T-helper 1 cell (primary cell): Measurements from ENCODE around the gene MPP3.
"Not testable (repeated sequence)": the region's sequence is repeated elsewhere in the genome, so short reads cannot be mapped to it uniquely, and the experiment has no call there.

ENCODE experiments used
- DNase-seq, 5 donors: peaks; one replicate each; pipeline ENCODE4 v3.0.0-alpha.2; 2012 to 2020

MPP3 gene

DNA sequence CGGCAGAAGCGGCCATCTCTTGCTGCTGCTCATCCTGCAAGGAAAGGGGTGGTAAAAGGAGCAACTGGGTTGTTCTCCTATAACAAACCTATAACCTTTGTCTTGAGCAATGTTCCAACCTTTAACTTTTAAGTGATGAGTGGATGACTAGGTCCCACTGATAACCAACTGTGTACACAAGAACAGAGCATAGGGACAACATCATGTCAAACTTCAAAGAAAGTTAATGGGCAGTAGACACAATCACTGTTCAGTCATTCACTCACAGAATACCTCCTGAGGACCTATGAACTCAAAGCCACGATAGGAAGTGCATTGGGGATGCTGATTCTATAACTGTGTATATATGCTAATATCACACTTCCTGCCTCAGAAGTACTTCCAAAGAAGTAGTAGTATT is 31.1 kb downstream of the MPP3 start:
- no peak for DNase-seq

DNA sequence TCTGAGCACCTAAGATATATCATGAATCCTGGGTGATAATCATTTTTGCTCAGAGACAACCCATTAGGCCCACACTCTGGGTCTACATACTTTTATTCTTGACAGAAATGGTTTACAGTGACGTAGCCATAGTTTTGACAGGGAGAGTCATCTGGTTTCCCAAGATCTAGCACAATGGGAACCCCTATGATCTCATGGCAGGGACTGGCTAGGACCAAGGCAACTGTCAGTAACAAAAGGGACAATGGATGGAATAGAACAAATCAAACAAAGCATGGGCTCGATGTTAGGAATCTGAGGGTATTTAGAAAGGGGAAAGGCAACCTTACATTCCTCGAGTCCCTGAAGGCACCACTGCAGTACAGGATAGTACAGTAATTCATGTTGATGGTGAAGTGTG is 32.2 kb downstream of the MPP3 start:
- DNase-seq, result no peak

DNA sequence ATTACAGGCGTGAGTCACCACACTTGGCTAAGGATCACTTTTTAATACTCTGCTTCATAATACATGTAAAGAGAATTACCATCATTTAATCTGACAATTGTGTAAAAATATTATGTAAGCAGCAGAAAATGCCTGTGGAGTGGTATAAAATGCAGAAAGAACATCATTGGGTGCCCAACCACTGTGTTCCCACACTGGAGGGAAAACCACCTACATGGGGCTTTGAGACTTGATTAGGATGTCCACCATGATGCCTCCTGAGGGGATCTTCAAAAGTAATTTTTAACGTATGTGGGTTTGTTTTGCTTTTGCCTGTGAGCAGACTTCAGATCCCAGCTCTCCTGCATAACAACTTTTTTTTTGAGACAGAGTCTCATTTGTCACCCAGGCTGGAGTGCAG is 33.9 kb downstream of the MPP3 start:
- no peak for DNase-seq

DNA sequence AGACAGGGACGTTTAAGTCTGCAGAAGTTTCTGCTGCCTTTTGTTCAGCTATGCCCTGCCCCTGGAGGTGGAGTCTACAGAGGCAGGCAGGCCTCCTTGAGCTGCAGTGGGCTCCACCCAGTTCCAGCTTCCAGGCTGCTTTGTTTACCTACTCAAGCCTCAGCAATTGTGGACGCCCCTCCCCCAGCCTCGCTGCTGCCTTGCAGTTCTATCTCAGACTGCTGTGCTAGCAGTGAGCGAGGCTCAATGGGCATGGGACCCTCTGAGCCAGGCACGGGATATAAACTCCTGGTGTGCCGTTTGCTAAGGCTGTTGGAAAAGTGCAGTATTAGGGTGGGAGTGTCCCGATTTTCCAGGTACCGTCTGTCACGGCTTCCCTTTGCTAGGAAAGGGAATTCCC is 34.9 kb downstream of the MPP3 start:
- not testable (repeated sequence) for DNase-seq

DNA sequence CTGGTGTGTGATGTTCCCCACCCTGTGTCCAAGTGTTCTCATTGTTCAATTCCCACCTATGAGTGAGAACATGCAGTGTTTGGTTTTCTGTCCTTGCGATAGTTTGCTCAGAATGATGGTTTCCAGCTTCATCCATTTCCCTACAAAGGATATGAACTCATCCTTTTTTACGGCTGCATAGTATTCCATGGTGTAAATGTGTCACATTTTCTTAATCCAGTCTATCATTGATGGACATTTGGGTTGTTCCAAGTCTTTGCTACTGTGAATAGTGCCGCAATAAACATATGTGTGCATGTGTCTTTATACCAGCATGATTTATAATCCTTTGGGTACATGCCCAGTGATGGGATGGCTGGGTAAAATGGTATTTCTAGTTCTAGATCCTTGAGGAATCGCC is 40.3 kb downstream of the MPP3 start:
- DNase-seq, result not testable (repeated sequence)

DNA sequence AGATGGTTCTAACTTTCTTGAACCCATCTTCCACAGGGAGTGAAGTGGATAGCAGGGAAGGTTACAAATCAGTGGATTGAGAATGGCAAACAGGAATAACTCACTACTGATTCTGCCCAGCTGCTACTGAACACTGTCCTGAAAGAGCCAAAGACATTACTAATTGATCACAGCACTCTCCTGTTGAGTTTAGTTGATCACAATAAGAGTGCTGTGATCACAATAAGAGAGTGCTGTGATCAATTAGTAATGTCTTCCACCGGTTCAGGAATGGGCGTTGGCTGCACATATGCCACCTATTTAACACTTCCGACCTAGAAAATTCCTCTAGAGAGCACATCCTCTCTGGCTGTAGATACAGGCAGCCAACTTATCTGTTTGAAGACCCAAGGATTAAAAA is 41.4 kb downstream of the MPP3 start:
- DNase-seq, result no peak

DNA sequence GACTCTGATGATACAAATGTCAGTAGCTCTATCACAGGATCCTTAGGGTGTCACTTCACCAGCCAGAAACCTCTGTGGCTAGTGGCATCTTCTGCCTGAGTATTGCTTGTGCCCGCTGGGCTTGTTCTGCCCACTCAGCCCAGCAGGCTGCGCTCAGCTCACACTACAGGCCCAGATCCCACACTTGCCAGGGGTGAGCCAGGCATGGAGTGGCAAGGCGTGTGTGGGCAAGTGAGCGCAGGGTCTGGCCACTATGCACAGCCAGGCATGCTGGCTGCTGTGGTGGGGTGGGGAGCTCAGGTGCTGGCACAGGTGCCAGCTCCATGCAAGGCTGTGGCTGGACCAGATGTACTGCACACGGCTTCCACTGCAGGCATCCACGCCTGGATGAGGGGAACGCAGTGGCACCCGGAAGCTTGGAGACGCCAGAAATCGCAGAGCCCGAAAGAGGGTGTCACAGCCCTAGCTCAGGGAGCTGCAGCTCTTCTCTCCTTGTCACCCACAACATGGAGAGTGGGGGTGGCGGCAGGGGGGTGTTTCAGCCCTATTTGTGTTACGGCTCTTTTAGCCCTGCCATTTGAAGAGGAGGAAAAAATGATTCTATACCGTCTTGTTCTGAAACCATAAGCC is 42.5 kb downstream of the MPP3 start:
- DNase-seq, result no peak

DNA sequence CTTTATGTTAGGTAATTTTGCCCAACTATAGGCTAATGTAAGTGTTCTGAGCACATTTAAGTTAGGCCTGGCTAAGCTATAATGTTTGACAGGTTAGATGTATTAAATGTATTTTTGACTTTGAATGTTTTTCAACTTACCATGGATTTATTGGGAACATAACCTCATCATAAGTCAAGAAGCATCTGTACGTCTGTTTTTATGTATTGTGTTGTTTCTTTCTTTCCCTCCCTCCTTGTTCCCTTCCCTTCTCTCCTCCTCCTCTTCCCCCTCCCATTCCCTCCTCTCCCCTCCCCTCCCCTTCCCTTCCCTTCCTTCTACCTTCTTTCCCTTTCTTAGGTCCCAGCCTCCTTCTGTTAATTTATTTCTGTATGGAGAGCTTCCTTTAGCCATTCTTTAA is 43.5 kb downstream of the MPP3 start:
- no peak for DNase-seq

DNA sequence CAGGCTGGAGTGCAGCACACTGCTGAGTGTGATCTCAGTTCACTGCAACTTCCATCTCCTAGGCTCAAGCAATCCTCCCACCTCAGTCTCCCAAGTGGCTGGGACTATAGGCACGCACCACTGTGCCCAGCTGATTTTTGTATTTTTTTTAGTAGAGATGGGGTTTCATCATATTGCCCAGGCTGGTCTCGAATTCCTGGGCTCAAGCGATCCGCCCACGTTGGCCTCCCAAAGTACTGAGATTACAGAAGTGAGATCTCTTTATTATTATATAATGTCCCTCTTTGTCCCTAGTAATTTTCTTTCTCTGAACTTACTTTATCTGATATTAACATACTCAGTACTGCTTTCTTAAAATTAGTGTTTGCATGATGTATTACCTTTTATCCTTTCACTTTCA is 44.4 kb downstream of the MPP3 start:
- no peak for DNase-seq

DNA sequence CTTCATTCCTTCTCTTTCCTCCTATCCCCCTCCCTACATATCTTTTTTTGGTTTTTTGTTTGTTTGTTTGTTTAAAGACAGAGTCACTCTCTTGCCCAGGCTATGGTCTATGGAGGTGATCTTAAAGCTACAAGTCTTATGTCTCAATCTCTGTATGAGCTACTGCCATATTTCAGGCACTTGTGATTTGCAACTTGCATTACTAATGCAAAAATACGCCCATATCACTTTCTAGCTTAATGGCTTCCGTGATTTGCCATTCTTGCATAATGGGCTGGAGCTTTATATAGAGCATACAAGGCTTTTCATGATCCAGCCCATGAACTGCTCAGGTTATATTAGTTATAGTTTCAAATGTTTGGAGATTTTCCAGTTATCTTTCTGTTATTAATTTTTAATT is 45.2 kb downstream of the MPP3 start:
- DNase-seq, result no peak

DNA sequence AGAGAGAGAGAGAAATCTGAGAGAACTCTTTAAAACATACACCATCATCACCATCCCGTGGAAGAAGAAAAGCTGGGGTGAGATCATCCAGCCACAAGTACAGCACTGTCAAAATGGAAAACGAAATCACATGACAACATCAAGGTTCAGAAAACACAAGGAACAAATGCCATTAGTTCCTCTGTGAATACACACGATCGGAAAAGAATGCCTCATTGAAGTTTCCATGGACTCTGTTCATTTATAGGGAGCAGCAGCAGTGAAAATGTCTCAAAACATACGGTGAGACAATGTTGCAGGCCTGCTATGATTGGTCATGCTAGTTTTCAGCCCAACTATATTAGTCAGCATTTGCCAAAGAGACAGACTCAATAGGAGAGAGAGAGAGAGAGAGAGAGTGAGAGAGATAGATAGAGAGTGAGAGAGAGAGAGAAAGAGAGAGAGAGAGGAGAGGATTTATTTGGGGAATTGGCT is 48.3 kb downstream of the MPP3 start:
- no peak for DNase-seq

DNA sequence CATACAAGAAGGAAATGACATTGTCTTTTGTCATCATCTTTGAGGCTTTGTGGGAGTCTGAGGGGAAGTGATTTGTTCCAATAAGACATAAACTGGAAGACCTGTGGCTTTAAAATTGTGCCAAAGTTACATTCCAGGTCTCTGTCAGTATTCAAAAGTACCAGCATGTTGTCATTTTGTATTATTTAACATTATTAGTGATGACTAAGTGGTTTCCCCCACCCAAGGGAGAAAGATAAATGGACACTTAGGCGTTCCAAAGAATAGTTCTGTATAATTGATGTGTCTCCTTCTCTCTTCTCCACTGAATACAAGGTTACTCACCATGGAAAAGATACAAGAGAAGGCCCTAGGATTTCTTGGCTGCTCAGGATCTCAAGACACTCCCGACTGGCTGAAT is 48.9 kb downstream of the MPP3 start:
- DNase-seq, result no peak

DNA sequence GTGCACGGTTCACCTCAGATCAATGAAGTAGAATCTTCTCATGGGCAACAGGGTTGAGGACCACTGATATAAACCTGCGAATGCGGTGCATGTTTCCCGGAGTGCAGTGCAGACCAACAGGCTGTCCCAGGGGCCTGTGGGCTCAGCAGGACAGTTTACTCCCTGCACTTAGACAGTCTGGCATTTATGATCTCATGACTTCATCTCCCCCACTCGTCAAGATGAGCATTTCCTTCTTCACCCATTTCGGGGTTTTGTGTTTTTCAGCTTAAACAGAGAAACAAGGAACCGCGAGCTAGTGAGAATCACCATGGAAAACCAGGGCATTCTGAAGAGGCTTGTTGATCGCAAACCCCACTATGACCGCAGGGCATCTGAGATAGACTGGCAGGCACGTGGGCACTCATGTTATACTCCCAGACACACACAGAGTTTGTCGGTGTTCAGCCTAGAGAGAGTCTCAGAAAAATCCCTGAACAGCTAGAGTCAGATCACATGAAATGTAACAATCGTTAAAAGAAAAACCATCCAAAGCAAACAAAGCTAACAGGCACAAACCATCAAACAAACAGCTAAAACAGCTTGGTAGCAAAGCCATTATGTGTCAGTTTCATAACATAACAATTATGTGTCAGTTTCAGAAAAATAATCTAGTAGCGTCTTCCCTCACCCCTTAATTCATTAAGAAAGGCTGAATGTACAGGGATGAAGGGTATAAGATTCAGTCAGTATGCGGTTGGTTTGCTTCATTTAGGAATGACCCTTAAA is 49.8 kb downstream of the MPP3 start:
- no peak for DNase-seq

DNA sequence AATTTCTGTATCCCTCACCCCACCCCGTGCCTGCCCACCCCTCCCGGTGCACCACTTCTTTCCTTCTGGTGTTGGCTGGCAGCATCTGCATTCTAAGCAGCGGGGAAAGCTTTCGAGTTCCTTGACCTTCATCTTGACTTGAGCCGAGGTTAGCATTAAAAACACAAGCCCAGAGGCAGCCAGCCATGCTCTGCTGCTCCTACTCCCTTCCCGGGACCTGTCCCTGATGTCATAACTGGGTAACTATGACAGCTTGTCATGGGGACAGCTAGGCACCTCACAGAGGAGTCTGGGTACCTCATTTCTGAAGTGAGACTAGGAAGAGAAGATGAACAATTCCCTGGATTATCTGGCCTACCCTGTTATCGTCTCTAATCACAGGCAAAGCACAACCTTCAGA is 52.8 kb downstream of the MPP3 start, which contains the start of gene CFAP97D1:
CFAP97D1 (plus strand) TSS at position 301 of the 400 bp plus-strand sequence; CDS start at position 329, 28 bp downstream.
- no peak for DNase-seq

DNA sequence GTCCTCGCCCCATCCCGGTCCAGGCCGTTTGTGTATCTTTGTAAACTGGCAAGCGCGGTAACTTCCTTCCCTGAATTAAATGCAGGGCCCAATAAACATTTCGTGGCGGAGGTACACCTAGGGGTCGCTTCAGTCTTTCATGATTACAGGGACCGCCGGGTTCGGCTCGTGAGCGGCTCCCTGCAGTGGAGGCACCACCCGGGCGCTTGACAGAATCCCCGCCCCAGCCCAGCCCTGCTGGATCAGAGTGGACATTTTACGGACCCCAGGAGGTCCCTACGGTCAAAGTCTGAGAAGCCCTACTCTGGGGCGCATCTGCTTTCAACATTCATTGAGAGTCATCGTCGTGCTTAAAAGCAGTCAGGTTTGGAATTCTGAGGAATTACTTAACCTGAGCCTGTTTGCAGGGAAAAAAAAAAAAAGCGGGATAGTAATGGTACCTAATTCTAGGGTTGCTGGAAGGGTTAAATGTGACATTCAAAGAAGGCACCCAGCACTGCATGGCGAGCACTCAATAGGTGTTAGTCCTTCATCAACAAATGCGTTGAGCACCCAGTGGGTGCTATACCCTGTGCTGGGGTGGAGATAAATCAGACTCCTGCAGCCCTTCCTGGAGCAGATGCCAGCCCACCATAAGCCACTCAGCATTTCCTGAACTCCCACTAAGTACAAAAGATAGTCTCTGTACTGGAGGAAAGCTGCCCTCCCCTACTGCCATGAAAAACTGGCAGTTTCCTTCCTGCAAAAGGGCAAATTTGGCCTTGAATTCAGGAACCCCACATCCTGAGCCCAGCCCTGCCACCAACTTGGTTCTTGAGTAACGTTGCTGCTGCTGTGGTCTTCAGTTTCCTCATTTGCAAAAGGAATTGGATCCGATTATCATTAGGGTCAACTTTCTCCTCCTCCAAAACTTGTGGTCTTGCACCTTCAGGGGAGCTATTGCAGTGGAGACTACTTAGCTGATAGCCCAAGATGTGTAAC is 53.5 kb downstream of the MPP3 start:
- no peak for DNase-seq

DNA sequence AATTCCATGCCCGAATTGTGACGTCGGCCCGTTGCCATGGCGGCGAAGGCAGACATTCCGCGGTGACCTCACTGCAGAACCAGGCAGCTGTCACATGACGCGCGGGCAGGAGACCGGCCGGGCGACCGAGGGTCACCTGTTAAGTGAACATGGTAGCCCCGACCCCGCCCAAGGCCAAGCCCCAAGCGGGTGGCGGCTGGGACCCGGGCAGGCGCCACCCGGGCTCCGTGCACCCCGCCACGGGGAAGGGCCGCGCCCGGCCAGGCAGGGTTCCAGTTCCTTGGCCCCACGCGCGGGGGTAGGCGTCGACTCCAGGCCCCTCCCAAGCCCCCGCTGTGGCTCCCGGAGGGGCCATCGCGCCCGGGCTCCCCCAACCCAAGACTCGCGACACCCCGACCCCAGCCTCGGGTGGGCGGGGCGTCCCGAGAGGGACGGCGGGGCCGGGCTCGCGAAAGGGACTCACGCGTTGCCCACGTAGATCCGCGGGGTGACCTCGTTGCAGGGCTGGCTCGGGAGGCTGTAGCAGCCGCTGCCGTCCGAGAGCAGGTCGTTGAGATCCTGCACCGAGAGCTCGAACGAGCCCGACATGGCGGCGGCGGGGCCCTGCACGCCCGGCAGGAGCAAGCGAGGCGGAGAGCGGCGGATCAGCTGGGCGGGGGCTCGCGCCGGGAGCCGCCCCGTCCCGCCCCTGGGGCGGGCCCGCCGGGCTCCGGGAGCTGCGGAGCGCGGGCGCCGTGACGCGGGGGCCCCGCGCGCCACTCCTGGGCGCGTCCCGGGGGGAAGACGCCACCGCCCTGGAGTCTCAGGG is 54.4 kb downstream of the MPP3 start, which contains the start of gene DUSP3:
DUSP3 (minus strand) TSS at position 641 of the 808 bp plus-strand sequence; CDS start at position 588, 53 bp downstream.
- peak; percentile 50 to 76 (median 60) for DNase-seq

DNA sequence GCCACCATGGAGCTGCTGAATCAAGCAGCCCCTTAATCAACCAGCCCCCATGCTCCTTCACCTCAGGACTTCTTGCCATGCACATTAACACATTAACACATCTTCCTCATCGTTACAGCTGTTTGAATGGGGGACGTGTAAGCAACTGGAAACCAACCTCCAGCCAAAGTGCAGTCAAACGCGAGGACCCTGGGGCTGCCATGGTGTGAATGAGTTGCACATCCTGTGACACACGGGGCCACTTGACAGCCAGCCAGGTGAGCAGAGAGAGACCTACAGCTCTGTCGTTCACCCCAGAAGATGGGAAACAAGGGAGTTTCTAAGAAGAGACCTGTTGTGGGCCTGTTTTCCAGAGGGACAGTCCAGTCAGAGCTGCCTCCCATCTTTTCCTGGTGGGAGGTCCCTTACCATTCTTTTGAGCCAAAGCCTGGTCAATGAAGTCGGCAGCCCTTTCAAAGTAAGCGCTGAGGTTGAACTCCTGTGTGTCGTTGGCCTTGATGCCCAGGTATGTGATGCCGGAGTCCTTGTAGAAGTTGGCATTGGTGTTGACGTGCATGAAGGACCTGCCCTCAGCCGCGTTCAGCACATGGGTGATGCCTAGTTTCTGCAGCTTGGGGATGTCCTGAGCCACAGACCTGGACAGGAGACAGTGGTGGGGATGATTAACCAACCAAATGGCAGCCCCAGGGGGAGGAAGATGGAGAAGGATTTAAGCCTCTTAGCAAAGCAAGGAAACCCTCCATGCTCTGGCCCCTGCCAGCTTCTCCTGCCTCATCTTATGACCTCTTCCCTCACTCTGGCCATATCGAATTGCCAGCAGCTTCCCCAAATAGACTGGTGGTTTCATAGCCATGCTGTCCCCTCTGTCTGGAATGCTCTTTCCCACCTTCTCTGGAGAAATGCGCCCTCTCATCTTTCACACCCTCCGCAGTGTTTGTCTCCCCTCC is 58.4 kb downstream of the MPP3 start:
- DNase-seq, result no peak

DNA sequence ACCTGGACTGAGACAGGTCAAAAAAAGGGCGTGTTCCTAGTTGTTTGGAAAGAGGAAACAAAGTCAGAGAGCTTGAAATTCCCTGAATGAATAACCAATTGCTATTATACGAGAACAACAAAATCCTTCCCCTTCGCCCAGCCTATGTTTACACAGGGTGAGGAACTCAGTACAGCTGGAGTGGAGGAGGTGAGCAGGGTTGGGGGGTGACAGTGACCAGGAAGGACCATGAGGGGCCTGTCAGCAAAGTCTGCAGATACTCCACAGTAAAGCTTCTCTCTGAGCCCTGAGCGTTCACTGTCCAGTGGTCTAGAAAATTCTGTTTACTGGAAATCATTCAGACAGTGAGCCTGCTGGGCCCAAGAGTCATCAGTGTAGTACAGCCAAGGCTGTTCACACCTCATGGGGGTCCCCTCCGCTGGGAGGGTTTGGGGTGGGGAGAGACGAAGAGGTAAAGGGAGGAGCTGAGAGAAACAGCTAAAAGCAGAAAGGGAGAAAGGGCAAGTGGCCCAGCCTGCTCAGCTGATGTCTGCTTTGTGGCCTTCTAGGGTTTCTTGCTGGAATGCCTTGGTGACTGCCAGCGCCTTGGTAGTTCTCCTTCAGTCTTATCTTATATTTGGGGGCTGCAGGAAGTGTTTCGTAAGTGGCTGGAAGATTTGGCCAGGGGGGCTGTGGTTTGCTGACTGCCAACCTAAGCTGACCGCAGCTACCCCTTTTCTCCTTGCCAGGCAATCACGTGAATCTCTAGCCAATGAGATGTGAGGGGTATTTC is 59.9 kb downstream of the MPP3 start:
- DNase-seq, result no peak

DNA sequence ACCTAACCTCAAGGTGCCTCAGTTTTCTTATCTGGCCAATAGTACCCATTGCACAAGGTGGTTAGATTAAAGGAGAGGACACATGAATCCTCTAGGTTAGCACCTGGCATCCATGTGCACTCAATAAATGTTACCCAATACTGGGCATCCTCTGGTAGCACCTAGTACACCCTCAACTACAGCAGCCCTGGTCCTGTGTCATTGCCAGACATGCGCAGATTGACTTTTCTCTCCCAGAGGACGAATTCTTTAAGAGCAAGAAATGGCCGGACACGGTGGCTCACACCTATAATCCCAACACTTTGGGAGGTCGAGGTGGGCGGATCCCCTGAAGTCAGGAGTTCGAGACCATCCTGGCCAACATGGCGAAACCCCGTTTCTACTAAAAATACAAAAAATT is 61.5 kb downstream of the MPP3 start:
- DNase-seq, result no peak

DNA sequence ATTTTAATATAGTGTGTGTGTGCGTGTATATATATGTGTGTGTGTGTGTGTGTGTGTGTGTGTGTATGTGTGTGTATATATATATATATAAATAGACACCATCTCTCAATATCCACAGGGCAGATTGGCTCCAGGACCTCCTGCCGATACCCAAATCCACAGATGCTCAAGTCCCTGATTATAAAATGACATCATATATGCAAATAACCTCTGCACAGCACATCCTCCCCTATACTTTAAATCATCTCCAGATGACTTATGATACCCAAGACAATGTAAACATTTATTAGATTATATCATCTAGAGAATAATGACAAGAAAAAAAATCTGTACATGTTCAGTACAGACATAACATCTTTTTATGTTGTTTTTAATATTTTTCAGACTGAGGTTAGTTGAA is 62.0 kb downstream of the MPP3 start:
- DNase-seq, result no peak
